ENCODE measurements around the gene SHB. TPM values are rescaled to one million over a fixed set of nuclear protein-coding genes. Genes with fewer than 3 reads are reported as not detected.

Gene SHB
- total and polyA plus RNA-seq, 2 donors (not counting 1 experiment from before 2014, with no cell fraction given), result 9.9 to 13.9 TPM

DNA sequence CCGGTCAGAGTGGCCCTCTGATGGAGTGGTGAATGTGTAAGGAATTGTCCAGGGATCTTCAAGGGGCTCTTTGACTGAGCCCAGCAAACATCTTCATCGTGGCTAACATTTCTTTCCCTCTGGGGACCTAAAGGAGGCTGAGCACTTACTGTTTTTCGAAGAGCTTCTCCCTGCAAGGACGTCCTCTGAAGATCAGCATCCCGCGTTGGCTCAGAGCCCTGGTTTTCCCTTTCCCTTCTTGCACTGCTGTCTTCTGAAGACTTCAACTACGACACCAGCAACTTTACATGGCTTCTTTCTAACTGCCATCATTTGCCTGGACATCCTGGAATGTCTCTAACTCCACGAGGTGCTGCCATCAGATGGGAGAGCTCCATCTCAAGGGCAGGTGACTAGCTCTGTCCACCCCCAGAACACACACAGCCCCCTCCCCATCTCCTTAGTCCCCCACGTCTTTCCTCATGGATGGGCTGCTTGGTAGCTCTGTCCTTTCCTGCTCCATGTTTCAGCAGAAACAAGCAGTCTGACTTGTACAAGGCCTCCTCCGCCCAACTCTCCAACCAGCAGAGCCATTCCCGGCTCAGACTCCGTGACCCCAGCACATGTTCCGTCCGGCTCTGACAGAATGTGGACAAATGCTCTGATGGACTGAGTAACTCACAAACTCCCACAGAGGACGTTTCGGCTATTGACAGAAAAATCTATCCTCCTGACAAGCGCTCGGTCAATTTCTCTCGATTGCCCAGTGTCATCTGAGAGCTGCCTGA lies 17.1 kb downstream of the SHB start:
- H3K79me2 ChIP-seq (ENCODE audit: control insufficient read depth, insufficient read depth, low read length), result peaks cover 76% of the 10 kb centered on the region
- no peak overlapping the region for H3K9ac ChIP-seq (ENCODE audit: insufficient read depth, low read length)
- H4K20me1 ChIP-seq (ENCODE audit: control insufficient read depth, extremely low read depth, insufficient read depth, low read length), result no peaks in the 10 kb centered on the region
- no peak overlapping the region for H3K4me3 ChIP-seq (replicated peaks in 1 of 4; ENCODE audit: control extremely low read depth in 1 of 4, insufficient read depth in 1 of 4, low read depth in 3 of 4, low read length in 4 of 4)
- TF ChIP-seq, protein P1, sequence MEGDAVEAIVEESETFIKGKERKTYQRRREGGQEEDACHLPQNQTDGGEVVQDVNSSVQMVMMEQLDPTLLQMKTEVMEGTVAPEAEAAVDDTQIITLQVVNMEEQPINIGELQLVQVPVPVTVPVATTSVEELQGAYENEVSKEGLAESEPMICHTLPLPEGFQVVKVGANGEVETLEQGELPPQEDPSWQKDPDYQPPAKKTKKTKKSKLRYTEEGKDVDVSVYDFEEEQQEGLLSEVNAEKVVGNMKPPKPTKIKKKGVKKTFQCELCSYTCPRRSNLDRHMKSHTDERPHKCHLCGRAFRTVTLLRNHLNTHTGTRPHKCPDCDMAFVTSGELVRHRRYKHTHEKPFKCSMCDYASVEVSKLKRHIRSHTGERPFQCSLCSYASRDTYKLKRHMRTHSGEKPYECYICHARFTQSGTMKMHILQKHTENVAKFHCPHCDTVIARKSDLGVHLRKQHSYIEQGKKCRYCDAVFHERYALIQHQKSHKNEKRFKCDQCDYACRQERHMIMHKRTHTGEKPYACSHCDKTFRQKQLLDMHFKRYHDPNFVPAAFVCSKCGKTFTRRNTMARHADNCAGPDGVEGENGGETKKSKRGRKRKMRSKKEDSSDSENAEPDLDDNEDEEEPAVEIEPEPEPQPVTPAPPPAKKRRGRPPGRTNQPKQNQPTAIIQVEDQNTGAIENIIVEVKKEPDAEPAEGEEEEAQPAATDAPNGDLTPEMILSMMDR (conservative IDR thresholded peaks at IDR 0.05 in 1 of 2, IDR thresholded peaks at IDR 0.05 in 1 of 2; ENCODE audit: low read depth in 1 of 2, low read length in 2 of 2), result no peak
- no peak for TF ChIP-seq EZH2 (IDR thresholded peaks at IDR 0.05; ENCODE audit: low read length, missing control alignments)
- no peak overlapping the region for H3K27ac ChIP-seq (ENCODE audit: insufficient read depth, low read length)
- H3K4me2 ChIP-seq (ENCODE audit: extremely low read depth, insufficient read depth, low read length), result no peak overlapping the region
- H3K9me3 ChIP-seq (ENCODE audit: control insufficient read depth, insufficient read depth, low read depth, low read length), result no peaks in the 10 kb centered on the region
- no peaks in the 10 kb centered on the region for H3K36me3 ChIP-seq (ENCODE audit: control insufficient read depth, insufficient read depth, low read length)
- H2AFZ ChIP-seq (ENCODE audit: low read length), result no peak overlapping the region
- no peak for DNase-seq (ENCODE audit: low read depth in 2 of 2)
- H3K27me3 ChIP-seq (ENCODE audit: control insufficient read depth, insufficient read depth, low read length), result no peaks in the 10 kb centered on the region
- peaks cover 16% of the 10 kb centered on the region for H3K4me1 ChIP-seq (ENCODE audit: control insufficient read depth, extremely low read depth, insufficient read depth, low read length)

DNA sequence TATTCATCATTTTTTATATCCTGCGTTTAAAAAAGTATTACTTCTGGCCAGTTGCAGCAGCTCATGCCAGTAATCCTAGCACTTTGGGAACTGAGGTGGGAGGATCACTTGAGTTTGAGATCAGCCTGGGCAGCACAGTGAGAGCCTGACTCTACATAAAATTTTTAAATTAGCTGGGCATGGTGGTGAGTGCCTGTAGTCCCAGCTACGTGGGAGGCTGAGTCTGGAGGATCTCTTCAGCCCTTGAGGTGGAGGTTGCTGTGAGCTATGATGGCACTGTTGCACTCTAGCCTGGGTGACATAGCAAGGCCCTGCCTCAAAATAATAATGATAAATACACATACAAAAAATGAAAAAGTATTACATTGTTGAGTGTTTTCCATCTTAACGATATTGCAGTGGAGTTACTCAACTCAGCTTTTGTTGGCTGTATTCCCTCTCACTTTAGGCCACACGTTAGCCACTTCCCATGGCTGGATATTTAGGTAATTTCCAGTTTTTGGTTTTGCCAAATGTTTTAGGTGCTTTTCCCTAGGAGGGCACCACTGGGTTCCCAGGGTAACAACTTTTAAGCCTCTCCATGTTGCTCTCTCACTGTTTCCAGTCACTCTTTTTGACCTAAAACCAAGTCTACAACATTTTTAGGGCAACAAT lies 20.6 kb downstream of the SHB start:
- Histone ChIP-seq H2AFZ (ENCODE audit: low read length) (no peak overlapping the region), H3K79me2 (ENCODE audit: control insufficient read depth, insufficient read depth, low read length) (peaks cover 75% of the 10 kb centered on the region), H3K27me3 (ENCODE audit: control insufficient read depth, insufficient read depth, low read length) (no peaks in the 10 kb centered on the region), H3K4me1 (ENCODE audit: control insufficient read depth, extremely low read depth, insufficient read depth, low read length) (peaks cover 22% of the 10 kb centered on the region), H3K9ac (ENCODE audit: insufficient read depth, low read length) (no peak overlapping the region), H3K36me3 (ENCODE audit: control insufficient read depth, insufficient read depth, low read length) (no peaks in the 10 kb centered on the region), H3K27ac (ENCODE audit: insufficient read depth, low read length) (peak overlapping the region; percentile 75), H3K4me3 (replicated peaks in 1 of 4; ENCODE audit: control extremely low read depth in 1 of 4, insufficient read depth in 1 of 4, low read depth in 3 of 4, low read length in 4 of 4) (no peak overlapping the region), H3K9me3 (ENCODE audit: control insufficient read depth, insufficient read depth, low read depth, low read length) (no peaks in the 10 kb centered on the region), H4K20me1 (ENCODE audit: control insufficient read depth, extremely low read depth, insufficient read depth, low read length) (no peaks in the 10 kb centered on the region), H3K4me2 (ENCODE audit: extremely low read depth, insufficient read depth, low read length) (peak overlapping the region; percentile 89)
- peak; percentile 63 to 82 for DNase-seq (ENCODE audit: low read depth in 2 of 2)
- TF ChIP-seq, protein P1 (conservative IDR thresholded peaks at IDR 0.05 in 1 of 2, IDR thresholded peaks at IDR 0.05 in 1 of 2; ENCODE audit: low read depth in 1 of 2, low read length in 2 of 2), result no peak
- no peak for TF ChIP-seq EZH2 (IDR thresholded peaks at IDR 0.05; ENCODE audit: low read length, missing control alignments)
